Left ventricle myocardium inferior (tissue), 1 donor: ENCODE measurements around the gene RPL38. TPM values are rescaled to one million over a fixed set of nuclear protein-coding genes. Genes with fewer than 3 reads are reported as not detected.

Source experiments
- DNase-seq: peaks from one replicate; pipeline ENCODE4 v3.0.0-alpha.2; 2020
- H3K27ac ChIP-seq: fragments of 200-600 bp; replicated peaks from 2 replicates; pipeline ENCODE4 v1.8.0; 2021
- H3K27me3 ChIP-seq: fragments of 200-600 bp; 2 replicates; pipeline ENCODE4 v1.8.0; 2021; ENCODE audit warnings: low read depth
- H3K36me3 ChIP-seq: fragments of 200-600 bp; 2 replicates; pipeline ENCODE4 v1.8.0; 2021
- H3K4me1 ChIP-seq: fragments of 200-600 bp; 2 replicates; pipeline ENCODE4 v1.8.0; 2021
- H3K4me3 ChIP-seq: fragments of 200-600 bp; 2 replicates; pipeline ENCODE4 v1.8.0; 2021; ENCODE audit warnings: mild to moderate bottlenecking, moderate library complexity
- H3K9me3 ChIP-seq: fragments of 200-600 bp; replicated peaks from 2 replicates; pipeline ENCODE4 v1.8.0; 2021
- intact Hi-C: fragments of 100-400 bp; cut with micrococcal nuclease; formaldehyde crosslinking; loops from one replicate; pipeline ENCODE4 v1.11.0; 2022
- long read RNA-seq: library from polyadenylated mRNA; unstranded; transcript quantifications from one replicate; pipeline ENCODE4 v2.0.0, GENCODE V29; 2021
- total RNA-seq: library from RNA; stranded (reverse); fragmentation: NEBNext Ultra II Directional; extraction: Animal tissue kit (Norgen Biotek cat#: 25700); gene quantifications from one replicate; pipeline ENCODE4 v1.2.1, GENCODE V29; 2021
- TF ChIP-seq, protein P1 (sequence below): fragments of 200-600 bp; IDR thresholded peaks from 2 replicates; pipeline ENCODE4 v1.8.0; 2021; ENCODE audit warnings: antibody characterized with exemption, mild to moderate bottlenecking, borderline replicate concordance
- donor health status: DM: no; HTN: yes; CAD: no; lungs with severe emphysema.

Gene RPL38
- 702 TPM for total RNA-seq
- long read RNA-seq, transcript RPL38-201 (5 exons, 1,170 nt) = major isoform, 162 of 210 reads
- long read RNA-seq, transcript RPL38-206 (4 exons, 532 nt) = minor isoform, 8 of 210 reads
- long read RNA-seq, transcript RPL38-202 (5 exons, 431 nt) = minor isoform, 39 of 210 reads
- long read RNA-seq, partial matches to known transcripts = 0 of 210 reads
- long read RNA-seq, other reads (novel, unspliced or antisense) = 1 of 210 reads

DNA sequence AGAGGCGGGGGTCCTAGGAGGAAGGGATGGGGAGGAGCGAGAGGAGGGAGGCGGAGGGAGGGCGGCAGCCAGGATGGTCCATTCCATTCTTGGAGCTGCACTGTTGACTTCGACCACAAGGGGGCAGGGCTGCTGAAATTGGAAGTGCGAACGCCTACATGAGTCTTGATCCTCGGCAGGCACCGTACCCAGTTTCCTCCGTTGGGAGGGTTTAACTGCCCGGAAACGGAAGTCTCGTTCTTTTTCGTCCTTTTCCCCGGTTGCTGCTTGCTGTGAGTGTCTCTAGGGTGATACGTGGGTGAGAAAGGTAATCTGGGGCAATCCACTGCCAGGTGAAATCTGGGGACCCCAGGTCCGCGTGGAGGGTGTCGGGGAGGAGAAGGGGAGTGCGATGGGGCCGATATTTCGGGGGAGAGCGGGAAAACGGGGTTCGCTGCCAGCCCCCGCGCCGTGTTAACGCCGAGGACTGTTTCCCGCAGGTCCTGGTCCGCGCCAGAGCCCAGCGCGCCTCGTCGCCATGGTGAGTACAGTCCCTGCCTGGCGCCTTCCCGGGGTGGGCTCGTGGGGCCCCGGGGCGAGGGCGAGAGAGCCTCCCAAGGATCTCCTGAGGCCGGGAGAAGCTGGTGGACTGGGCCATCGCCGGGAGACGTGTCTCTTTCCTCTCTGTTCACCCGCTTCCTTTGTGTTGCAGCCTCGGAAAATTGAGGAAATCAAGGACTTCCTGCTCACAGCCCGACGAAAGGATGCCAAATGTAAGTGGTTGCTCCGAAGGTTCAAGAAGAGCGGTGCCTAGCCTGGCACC lies at the start of gene RPL38:
Gene RPL38 (plus strand): TSS at position 240 of the 802 bp plus-strand sequence. CDS start 278 bp downstream, at position 518.
- peaks cover 62% of the 10 kb centered on the region for H3K4me1 ChIP-seq
- peak; percentile 95 for DNase-seq
- H3K27me3 ChIP-seq = peaks cover 40% of the 10 kb centered on the region
- TF ChIP-seq, protein P1, sequence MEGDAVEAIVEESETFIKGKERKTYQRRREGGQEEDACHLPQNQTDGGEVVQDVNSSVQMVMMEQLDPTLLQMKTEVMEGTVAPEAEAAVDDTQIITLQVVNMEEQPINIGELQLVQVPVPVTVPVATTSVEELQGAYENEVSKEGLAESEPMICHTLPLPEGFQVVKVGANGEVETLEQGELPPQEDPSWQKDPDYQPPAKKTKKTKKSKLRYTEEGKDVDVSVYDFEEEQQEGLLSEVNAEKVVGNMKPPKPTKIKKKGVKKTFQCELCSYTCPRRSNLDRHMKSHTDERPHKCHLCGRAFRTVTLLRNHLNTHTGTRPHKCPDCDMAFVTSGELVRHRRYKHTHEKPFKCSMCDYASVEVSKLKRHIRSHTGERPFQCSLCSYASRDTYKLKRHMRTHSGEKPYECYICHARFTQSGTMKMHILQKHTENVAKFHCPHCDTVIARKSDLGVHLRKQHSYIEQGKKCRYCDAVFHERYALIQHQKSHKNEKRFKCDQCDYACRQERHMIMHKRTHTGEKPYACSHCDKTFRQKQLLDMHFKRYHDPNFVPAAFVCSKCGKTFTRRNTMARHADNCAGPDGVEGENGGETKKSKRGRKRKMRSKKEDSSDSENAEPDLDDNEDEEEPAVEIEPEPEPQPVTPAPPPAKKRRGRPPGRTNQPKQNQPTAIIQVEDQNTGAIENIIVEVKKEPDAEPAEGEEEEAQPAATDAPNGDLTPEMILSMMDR = peak; percentile 96
- H3K27ac ChIP-seq = peak within 1 kb of the TSS; percentile 80
- intact Hi-C loops = no loop called here
- H3K36me3 ChIP-seq = peaks cover 40% of the 10 kb centered on the region
- no peaks in the 10 kb centered on the region for H3K9me3 ChIP-seq
- H3K4me3 ChIP-seq = peak within 1 kb of the TSS; percentile 93

GRCh38 chr17:74153821-74154430 lies 49.6 kb upstream of the RPL38 start:
- Histone ChIP-seq H3K27me3 (peaks cover 89% of the 10 kb centered on the region), H3K4me1 (no peaks in the 10 kb centered on the region), H3K4me3 (no peak overlapping the region), H3K36me3 (no peaks in the 10 kb centered on the region), H3K27ac (no peak overlapping the region), H3K9me3 (no peaks in the 10 kb centered on the region)
- no peak for DNase-seq
- TF ChIP-seq, protein P1 = no peak
- intact Hi-C loops = no loop called here

- H3K27me3 ChIP-seq = peaks cover 90% of the 10 kb centered on the region
- H3K9me3 ChIP-seq = no peaks in the 10 kb centered on the region
- no peak overlapping the region for H3K27ac ChIP-seq
- H3K4me3 ChIP-seq = no peak overlapping the region
- TF ChIP-seq, protein P1 = no peak
- H3K36me3 ChIP-seq = no peaks in the 10 kb centered on the region
- DNase-seq = no peak
- no peaks in the 10 kb centered on the region for H3K4me1 ChIP-seq
- intact Hi-C loops = no loop called here
Observed at GRCh38 chr17:74156878-74157277, 46.6 kb upstream of the RPL38 start.

- no peaks in the 10 kb centered on the region for H3K4me1 ChIP-seq
- no peak for DNase-seq
- intact Hi-C loops = no loop called here
- TF ChIP-seq, protein P1 = no peak
- no peaks in the 10 kb centered on the region for H3K36me3 ChIP-seq
- no peaks in the 10 kb centered on the region for H3K9me3 ChIP-seq
- peaks cover 90% of the 10 kb centered on the region for H3K27me3 ChIP-seq
- no peak overlapping the region for H3K4me3 ChIP-seq
- no peak overlapping the region for H3K27ac ChIP-seq
Observed at GRCh38 chr17:74157366-74157765, 46.1 kb upstream of the RPL38 start.

GRCh38 chr17:74158761-74159160 lies 44.7 kb upstream of the RPL38 start:
- TF ChIP-seq, protein P1 = no peak
- peaks cover 92% of the 10 kb centered on the region for H3K27me3 ChIP-seq

More at GRCh38 chr17:74158761-74159160, 44.7 kb upstream of the RPL38 start:
- intact Hi-C loops = no loop called here
- no peak overlapping the region for H3K4me3 ChIP-seq
- no peaks in the 10 kb centered on the region for H3K9me3 ChIP-seq
- DNase-seq = no peak
- no peaks in the 10 kb centered on the region for H3K4me1 ChIP-seq
- no peaks in the 10 kb centered on the region for H3K36me3 ChIP-seq
- no peak overlapping the region for H3K27ac ChIP-seq
